Kidney (tissue), 14 donors: ENCODE data around the gene GET3. TPM values are rescaled to one million over a fixed set of nuclear protein-coding genes. Genes with fewer than 3 reads are reported as not detected.

ENCODE experiments used
- DNase-seq, 5 donors: peaks; one replicate each; pipeline ENCODE4 v3.0.0-alpha.2; 2013 to 2020
- FAIRE-seq: peaks from 2 replicates; lab custom pipeline; 2012; peaks lifted over from hg19 to GRCh38; lab: Jason Lieb, UNC
- H3K27ac ChIP-seq, 2 donors: one replicate each; pipeline ENCODE4 v1.7.0; 2013; ENCODE audit warnings: low read depth in 2 of 2, low read length in 2 of 2, inconsistent platforms in 1 of 2
- H3K27me3 ChIP-seq: one replicate; pipeline ENCODE4 v1.7.1; 2013; ENCODE audit warnings: low read length, inconsistent platforms; ENCODE audit not compliant: control insufficient read depth, insufficient read depth
- H3K36me3 ChIP-seq, 3 donors: one replicate each; pipeline versions ENCODE4 v1.7.0 to v1.7.1; 2013; ENCODE audit warnings: low read length in 3 of 3, control low read depth in 1 of 3, inconsistent platforms in 1 of 3; ENCODE audit not compliant: insufficient read depth in 3 of 3, control insufficient read depth in 2 of 3
- H3K4me1 ChIP-seq, 3 donors: one replicate each; pipeline versions ENCODE4 v1.7.0 to v1.7.1; 2013; ENCODE audit warnings: low read length in 3 of 3, inconsistent platforms in 1 of 3, low read depth in 1 of 3; ENCODE audit not compliant: control insufficient read depth in 2 of 3, insufficient read depth in 2 of 3
- H3K4me3 ChIP-seq, 3 donors: one replicate each; pipeline versions ENCODE4 v1.7.0 to v1.8.1; 2013; ENCODE audit warnings: low read length in 3 of 3, control low read depth in 1 of 3, inconsistent platforms in 1 of 3
- H3K9ac ChIP-seq, 3 donors: one replicate each; pipeline versions ENCODE4 v1.7.0 to v1.7.1; 2013; ENCODE audit warnings: low read length in 3 of 3, control low read depth in 1 of 3, inconsistent platforms in 1 of 3
- H3K9me3 ChIP-seq, 3 donors: one replicate each; pipeline versions ENCODE4 v1.7.0 to v1.7.1; 2013; ENCODE audit warnings: low read length in 3 of 3, control low read depth in 1 of 3, inconsistent platforms in 1 of 3; ENCODE audit not compliant: control insufficient read depth in 2 of 3, insufficient read depth in 1 of 3
- CTCF ChIP-seq: IDR thresholded peaks from 3 replicates; pipeline ENCODE4 v1.5.1; 2012; ENCODE audit warnings: mild to moderate bottlenecking, moderate library complexity, borderline replicate concordance; ENCODE audit not compliant: insufficient read depth; ENCODE audit errors: extremely low read depth
- intact Hi-C: fragments of 100-400 bp; cut with DNase I; formaldehyde crosslinking; loops from one replicate; pipeline ENCODE4 v1.11.1; 2022
- polyA plus RNA-seq: library from polyadenylated mRNA; stranded (reverse); fragments of 350-450 nt; fragmentation: Illumina TruSeq; extraction: RNeasy Lipid Tissue Mini Kit (QIAGEN cat#74804); gene quantifications from one replicate; pipeline ENCODE4 v1.2.3, GENCODE V29; 2014; ENCODE audit warnings: low read depth, low replicate concordance; ENCODE audit not compliant: insufficient read depth
- total RNA-seq: library from RNA; stranded (reverse); fragmentation: NEBNext Ultra II Directional; extraction: Animal tissue kit (Norgen Biotek cat#: 25700); gene quantifications from one replicate; pipeline ENCODE4 v1.2.1, GENCODE V29; 2021
- donor health status: control.
- donor health status: control.
- donor health status: control.
- donor health status: control.
- donor health status: control.
- donor health status: DM: yes; HTN: yes; CAD: no.
- donor health status: Normal renal cell carcinoma (clear cell type).

GET3 gene
- total and polyA plus RNA-seq, 2 donors from 2014 or later, result 71.3 to 132 TPM

- Histone ChIP-seq H3K36me3 (peaks cover 0 to 3% (median 0%) of the 10 kb centered on the region in 3 donors), H3K9me3 (no peaks in the 10 kb centered on the region), H3K27me3 (no peaks in the 10 kb centered on the region), H3K9ac (no peak overlapping the region), H3K4me1 (no peaks in the 10 kb centered on the region), H3K27ac (no peak overlapping the region), H3K4me3 (no peak overlapping the region)
- intact Hi-C loops, result no loop called here
- DNase-seq, result no peak
- no peak for TF ChIP-seq CTCF
- FAIRE-seq, result no peak
Observed at GRCh38 chr19:12689581-12690216, 47.6 kb upstream of the GET3 start.

- Histone ChIP-seq H3K27ac (no peak overlapping the region), H3K27me3 (no peaks in the 10 kb centered on the region), H3K9ac (no peak overlapping the region), H3K4me3 (no peak overlapping the region), H3K36me3 (peaks cover 0 to 3% (median 0%) of the 10 kb centered on the region in 3 donors), H3K4me1 (peaks cover 0 to 12% (median 6%) of the 10 kb centered on the region in 3 donors), H3K9me3 (no peaks in the 10 kb centered on the region)
- no peak for TF ChIP-seq CTCF
- FAIRE-seq, result no peak
- intact Hi-C loops, result no loop called here
- DNase-seq, result no peak
Observed at GRCh38 chr19:12692960-12693359, 44.3 kb upstream of the GET3 start.

- Histone ChIP-seq H3K27me3 (no peaks in the 10 kb centered on the region), H3K4me1 (peaks cover 0 to 12% (median 6%) of the 10 kb centered on the region in 3 donors), H3K27ac (no peak overlapping the region), H3K9ac (no peak overlapping the region), H3K36me3 (peaks cover 0 to 3% (median 2%) of the 10 kb centered on the region in 3 donors), H3K4me3 (no peak overlapping the region), H3K9me3 (no peaks in the 10 kb centered on the region)
- FAIRE-seq, result no peak
- DNase-seq, result no peak
- intact Hi-C loops, result no loop called here
- TF ChIP-seq CTCF, result no peak
Observed at GRCh38 chr19:12694641-12695040, 42.7 kb upstream of the GET3 start.
